GM18519 (cell line): ENCODE data around the gene PLK5.
"Not testable (repeated sequence)": the region's sequence is repeated elsewhere in the genome, so short reads cannot be mapped to it uniquely, and the experiment has no call there.

Source experiments
- ATAC-seq: cut with Tn5 transposase; IDR thresholded peaks from one replicate; pipeline ENCODE4 v1.9.1; 2021; ENCODE audit warnings: mild to moderate bottlenecking, moderate library complexity; ENCODE audit not compliant: unreplicated experiment, low FRiP score

PLK5 gene

DNA sequence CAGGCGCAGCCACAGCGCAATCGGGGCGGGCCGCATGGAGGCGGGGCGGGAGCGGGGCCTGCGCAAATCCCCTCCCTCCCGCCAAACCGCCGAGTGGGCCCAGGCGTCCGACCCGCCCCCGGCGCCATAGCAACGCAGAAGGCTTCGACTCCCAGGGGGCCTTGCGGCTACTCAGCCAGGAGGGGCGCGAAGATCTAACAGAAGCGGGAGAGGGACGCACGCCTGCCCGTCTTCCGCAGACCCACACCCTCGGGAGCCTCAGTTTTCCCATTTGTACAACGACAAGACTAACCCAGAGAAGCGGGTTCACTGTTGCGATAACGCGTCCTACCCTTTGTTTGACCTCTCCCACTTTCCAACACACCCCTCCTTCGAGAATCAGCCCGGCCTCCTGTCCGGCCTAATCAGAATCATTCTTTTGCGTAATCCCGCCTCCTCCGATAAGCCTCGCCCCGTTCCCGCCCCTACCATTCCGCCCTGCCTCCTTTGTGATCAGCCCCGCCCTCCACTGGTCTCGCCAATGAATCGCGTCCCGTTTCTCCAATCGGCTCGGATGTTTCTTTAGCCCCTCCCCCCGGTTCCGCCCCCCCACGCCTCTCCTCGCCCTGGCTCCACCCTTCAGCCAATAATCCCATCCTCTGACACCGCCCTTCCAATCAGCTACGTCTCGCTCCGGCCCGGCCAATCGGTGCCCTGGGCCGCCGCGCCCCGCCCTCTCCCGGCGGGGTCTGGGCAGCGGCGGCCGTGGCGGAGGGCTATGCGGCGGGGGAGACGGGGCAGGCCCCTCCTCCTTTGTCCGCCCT is 33.4 kb upstream of the PLK5 start, which contains the start of gene PCSK4:
Gene PCSK4 (minus strand): TSS at position 40 of the 803 bp plus-strand sequence. CDS start 4 bp downstream, at position 36.
- ATAC-seq, result peak; percentile 77

DNA sequence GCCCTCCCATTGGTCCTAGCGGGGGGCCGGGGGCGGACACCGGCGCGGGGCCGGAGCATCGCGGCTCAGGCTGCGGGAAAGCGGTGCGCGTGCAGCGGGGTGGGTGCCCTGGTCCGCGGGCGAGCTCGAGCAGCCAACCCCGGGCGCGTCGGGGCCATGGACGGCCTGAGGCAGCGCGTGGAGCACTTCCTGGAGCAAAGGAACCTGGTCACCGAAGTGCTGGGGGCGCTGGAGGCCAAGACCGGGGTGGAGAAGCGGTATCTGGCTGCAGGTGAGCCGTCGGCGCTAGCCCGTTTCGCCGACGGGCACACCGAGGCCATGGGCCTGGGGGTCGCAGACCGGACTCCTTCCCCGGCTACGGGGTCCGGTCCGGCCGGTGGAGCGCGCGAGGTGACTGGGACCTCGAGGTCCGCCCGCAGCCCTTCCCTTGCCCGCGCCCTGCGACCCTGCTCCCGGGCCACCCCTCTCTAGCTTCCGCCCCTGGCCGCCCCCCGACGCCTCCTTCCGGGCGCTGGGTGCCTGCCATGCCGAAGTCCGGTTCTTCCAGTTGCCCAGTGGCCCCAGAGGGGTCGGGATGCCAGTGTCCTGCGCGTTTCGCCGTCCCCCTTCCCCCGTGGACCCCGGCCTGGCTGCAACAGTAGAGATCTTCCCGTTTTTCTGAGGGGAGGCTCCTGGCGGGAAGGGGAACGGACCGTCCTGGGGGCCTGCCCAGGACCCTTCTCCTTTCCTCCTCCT is 32.6 kb upstream of the PLK5 start, which contains the start of gene REEP6:
Gene REEP6 (plus strand): TSS at position 68 of the 735 bp plus-strand sequence. CDS start 89 bp downstream, at position 157.
- no peak for ATAC-seq

DNA sequence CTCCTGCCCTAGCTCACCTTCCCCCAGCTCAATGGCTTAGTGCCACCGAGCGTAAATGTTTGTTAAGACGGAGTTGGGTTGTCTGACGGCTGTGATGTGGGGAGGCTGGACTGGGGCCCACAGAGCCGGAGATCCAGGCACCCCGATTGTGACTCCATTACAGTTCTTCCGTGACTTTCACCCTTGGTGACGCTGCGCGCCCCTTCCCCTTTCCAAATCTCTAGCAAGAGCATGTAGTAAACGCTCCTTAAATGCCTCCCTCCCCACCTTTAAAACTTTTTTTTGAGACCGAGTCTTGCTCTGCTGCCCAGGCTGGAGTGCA is 32.1 kb upstream of the PLK5 start:
- ATAC-seq, result no peak

DNA sequence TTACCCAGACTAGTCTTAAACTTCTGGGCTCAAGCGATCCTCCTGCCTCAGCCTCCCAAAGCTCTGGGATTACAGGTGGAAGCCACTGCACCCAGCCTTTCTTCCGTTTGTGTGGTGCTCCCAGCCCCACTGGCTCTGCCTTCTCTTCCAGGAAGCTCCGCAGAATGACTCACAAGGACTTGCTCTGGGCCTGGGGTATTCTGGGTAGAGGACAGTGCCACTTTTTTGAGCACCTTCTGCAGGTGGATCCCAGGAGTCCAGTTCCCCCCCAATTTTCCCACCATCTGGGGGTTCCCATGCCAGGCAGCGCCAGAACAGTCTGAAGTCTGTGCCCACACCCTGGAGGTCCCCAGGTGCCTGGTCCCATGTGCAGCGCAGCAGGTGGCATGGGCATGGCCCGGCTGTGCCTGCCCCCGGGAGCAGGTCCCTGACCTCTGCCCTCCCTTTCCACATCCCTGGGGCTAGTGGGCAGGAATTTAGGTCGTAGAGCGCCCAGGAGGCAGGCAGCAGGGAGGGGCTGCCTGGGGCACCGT is 31.3 kb upstream of the PLK5 start:
- ATAC-seq, result no peak

DNA sequence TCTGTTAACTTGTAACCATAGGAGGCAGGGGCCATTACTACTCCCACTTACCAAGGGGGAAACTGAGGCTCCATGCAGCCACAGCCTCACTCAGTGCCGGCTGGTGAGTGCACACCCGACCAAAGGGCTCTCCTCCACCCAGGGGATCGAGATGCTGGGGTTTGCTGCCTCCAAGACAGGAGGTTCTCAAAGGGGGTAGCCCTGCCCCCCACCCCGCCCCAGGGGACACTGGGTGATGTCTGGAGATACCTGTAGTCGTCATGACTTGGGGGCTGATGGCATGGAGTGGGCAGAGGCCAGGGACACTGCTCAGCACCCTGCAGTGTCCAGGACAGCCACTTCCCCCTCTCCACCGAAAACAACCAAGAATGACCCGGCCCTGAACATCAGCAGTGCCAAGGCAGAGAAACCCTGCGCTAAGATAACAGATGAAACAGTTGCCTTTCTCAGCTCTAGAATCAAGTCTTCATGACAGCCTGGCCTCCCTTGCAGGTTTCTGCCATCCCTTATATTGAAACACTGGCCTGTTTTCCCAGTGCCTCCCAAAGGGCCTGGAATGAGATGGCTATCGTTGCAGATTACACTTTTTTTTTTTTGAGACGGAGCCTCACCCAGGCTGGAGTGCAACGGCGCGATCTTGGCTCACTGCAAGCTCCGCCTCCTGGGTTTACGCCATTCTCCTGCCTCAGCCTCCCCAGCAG is 29.6 kb upstream of the PLK5 start:
- ATAC-seq, result no peak

DNA sequence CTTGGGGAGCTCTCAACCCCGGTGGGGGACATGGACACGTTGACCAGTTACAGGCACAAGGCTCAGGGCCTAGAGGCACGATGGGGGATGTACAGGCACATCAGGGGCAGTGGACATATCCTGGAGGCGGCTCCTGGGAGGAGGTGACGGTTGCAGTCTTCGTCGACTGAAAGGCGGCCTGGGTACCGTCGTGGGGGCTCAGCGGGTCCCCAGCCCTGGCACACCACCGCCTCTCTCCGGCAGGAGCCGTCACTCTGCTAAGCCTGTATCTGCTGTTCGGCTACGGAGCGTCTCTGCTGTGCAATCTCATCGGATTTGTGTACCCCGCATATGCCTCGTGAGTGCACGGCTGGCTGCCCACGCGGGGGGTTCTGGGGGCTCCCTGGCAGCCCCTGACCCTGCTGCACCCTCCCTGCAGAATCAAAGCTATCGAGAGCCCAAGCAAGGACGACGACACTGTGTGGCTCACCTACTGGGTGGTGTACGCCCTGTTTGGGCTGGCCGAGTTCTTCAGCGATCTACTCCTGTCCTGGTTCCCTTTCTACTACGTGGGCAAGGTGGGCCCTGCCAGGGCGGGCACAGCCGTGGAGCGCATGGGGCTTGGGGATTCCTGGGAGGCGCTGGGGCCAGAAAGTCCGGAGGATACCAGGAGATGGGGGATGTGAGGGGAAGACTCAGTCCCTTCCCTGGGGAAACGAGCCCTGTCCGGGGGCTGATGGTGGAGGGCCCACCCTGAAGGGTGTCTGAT is 28.7 kb upstream of the PLK5 start:
- no peak for ATAC-seq

DNA sequence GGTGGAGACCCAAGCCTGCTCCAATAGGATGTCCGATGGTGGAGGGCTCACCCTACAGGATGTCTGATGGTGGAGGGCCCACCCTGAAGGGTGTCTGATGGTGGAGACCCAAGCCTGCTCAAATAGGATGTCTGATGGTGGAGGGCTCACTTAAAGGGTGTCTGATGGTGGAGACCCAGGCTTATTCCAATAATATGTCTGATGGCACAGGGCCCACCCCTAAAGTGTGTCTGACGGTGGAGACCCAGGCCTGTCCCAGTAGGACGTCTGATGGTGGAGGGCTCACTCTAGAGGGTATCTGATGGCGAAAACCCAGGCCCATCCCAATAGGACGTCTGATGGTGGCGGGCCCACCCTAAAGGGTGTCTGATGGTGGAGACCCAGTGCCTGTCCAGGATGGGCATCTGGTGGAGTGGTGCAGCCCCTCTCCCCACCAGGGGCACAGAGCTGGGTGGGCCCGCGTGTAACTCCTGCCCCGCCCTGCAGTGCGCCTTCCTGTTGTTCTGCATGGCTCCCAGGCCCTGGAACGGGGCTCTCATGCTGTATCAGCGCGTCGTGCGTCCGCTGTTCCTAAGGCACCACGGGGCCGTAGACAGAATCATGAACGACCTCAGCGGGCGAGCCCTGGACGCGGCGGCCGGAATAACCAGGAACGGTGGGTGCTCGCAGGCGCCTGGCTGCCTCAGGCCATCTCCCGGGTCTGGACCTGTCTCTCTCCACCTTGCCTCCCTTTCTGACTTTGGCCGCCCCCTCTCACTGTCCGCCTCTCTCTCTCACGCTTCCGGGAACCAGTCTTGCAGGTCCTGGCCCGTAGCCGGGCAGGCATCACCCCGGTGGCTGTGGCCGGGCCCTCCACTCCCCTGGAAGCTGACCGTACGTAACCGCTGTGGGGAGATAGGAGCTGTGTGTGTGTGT is 27.8 kb upstream of the PLK5 start:
- ATAC-seq, result no peak

DNA sequence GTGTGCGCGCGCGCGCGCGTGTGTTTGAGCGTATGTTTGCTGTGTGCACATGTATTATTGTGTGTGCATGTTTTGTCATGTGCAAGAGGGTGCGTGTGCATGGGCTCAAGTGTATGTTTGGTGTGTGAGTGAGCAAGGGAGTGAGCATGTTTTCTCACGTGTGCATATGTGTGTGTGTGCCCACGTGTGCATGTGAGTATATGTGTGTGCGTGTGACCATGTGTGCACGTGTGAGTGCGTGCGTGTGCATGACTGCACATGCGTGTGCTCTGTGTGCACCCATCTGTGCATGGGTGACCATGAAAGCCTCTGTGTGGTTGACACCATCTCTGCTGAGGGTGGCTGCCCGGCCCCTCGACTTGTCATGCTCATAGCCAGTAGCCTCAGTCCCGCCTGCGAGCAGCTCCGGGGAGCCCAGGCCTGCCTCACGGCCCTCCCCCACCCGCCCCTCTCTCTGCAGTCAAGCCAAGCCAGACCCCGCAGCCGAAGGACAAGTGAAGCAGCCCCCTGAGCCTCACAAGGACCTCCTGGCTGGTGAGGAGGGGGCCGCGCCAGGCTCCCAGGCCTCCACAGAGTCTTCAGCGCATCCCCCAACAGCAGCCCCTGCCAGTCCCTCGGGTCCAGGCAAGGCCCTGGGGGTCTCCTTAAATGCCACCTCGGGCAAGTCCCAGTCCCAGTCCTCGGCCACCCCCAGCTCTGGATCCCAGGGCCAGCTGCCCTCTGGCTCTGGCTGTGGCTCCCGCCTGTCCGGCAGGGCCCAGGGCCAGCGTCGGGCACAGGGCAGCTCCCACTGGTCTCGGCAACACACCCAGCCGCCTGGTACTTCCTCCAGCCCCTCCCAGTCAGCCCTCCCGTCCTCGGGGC is 26.9 kb upstream of the PLK5 start:
- ATAC-seq, result no peak

DNA sequence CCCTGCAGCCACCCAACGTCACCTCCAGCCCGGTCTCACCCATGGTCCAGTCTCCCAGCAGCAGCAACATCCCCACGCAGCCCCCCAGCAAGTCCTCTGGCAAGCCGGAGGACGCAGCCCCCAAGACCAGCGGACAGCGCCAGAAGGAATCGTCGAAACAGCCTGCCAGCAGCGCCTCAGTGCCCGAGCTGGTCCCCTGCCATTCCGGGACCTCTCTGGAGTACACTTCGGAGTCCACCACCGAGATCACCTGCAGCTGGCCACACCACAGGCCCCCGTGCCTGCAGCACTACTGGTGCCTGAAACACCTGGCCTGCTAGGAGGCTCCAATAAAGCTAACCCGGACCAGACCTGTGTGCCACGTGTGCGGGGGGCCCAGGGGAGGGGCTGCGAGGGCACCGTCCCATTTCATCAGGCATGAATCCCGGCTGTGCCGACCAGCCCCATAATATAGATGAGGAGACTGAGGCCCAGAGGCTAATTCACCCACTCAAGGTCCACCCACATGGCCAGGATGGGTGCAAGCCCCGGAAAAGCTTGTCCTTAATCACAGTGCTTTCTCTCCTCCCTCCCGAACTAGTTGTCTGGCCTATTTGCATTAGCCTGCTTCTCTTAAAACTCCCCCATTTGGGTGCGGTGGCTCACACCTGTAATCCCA is 26.2 kb upstream of the PLK5 start:
- ATAC-seq, result no peak

DNA sequence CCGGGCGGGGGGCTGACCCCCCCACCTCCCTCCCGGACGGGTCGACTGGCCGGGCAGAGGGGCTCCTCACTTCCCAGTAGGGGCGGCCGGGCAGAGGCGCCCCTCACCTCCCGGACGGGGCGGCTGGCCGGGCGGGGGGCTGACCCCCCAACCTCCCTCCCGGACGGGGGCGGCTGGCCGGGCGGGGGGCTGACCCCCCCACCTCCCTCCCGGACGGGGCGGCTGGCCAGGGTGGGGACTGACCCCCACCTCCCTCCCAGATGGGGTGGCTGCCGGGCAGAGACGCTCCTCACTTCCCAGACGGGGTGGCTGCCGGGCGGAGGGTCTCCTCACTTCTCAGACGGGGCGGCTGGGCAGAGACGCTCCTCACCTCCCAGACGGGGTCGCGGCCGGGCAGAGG is 24.6 kb upstream of the PLK5 start:
- not testable (repeated sequence) for ATAC-seq

DNA sequence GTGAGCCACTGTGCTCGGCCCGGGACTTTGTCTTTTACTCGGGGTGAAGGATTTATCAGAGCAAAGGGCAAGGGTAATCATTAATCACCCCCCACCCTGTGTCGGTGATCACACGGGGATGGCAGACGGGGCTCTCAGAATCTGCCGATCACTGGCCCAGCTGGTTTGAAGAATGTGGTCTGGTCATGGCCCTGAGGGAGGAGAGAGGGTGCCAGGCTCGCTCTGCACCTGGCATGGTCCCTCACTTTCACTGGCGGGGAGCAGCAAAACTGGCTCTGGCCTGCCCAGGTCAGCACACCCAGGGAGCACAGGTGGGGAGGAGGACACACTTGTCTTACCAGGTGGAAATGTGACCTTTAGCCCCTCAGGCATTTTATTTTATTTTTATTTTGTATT is 22.7 kb upstream of the PLK5 start:
- ATAC-seq, result no peak

DNA sequence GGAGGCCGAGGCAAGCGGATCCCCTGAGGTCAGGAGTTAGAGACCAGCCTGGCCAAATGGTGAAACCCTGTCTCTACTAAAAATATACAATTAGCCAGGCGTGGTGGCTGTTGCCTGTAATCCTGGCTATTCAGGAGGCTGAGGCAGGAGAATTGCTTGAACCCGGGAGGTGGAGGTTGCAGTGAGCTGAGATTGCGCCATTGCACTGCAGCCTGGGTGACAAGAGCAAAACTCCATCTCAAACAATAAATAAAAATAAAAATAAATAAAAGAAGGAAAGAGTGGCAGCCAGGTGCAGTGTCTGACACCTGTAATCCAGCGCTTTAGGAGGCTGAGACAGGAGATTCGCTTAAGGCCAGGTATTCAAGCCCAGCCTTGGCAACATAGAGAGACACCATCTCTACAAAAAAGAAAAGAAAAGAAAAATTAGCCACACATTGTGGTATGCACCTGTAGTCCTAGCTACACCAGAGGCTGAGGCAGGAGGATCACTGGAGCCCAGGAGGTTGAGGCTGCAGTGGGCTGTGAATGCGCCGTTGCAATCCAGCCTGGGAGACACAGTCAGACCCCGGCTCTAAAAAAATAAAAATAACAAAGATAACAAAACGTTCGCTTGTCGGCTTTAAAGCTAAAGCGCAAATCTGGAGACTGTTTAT is 21.3 kb upstream of the PLK5 start:
- no peak for ATAC-seq

DNA sequence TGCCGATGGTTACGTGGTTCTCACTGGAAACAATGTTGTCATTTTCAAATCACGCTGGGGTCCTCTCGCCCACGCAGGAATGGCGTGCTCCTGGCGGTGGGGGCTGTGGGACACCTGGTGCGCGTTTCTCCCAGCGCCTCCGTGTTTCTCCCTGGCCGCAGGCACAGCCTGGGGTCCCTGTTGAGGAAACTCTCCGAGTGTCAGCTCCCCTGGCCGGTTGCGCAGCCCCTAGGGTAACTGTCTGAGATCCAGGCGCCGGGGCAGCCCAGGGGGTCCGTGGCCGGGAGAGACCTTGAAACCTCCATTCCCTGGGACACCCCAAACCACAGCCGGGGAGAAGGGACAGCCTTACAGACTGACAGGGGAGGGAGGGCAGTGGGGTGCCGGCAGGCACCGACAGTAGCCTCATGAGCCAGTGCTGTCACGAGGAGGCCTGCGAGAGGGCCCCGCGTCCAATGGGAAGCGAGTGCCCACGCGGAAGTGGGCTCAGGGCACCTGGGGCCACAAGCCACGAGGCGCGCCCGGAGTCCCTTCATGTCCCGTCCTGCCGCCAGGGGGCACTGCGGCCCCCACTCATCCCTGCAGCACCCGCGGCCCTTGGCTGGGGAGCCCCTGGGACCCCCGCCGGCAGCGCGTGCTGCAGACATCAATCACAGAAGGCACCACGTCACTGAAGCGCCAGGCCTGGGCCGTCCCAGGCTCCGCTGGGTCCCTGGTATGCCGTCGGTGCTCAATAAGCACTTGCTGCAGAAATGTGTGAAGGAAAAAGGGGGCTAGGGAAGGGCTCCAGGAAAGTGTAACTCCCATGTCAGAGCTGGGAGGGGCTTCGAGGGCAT is 20.6 kb upstream of the PLK5 start:
- ATAC-seq, result no peak

DNA sequence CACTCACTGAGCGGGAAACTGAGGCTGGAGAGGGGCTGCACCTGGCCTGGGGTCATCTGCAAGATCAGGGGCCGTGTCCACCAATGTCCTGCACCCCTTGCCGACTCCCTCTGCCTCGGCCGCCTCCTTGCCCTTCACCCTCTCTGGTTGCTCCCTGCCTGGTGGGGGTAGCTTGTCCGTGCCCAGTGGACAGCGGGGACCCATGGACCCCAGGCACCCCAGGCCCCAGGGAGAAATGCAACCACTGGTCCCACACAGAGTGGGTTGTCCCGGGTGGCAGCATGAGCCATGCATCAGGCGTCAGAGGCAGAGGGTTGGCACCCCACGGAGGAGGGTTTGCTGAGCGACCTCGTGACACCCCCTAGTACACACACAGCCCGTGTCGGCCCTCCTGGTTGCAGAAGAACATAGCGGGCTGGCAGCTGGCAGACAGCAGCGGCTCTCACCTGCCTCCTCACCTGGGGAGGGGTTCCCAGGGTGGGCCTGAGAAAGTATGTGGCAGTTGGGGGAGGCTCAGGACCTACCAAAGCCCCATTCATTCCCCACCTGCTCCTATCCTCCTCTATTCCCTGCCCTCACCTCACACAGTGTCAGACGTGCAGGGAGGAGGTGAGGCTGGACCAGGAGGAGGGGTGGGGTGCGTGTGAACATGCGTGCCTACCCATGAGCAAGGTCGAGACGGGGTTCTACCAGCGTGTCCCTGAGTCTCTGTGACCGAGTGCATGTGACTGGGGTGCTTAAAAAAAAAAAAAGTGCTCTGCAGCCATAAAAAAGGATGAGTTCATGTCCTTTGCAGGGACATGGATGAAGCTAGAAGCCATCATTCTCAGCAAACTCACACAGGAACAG is 19.7 kb upstream of the PLK5 start:
- no peak for ATAC-seq

DNA sequence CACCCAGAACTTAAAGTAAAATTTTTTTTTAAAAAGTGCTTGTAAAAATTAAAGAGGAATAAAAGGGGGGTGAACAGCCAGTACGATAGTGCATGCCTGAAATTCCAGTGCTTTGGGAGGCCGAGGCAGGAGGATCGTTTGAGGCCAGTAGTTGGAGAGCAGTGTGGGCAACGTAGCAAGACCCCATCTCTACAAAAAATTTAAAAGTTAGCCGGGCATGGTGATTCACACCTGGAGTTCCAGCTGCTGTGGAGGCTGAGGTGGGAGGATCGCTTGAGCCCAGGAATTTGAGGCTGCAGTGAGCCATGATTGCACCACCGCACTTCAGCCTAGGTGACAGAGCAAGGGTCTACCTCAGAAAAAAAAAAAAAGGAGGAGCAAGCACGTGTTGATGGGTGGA is 18.9 kb upstream of the PLK5 start:
- ATAC-seq, result no peak
